ENCODE data around the gene TMC5. TPM values are rescaled to one million over a fixed set of nuclear protein-coding genes. Genes with fewer than 3 reads are reported as not detected.

The TMC5 gene
- polyA plus RNA-seq, 3 donors = not detected

DNA sequence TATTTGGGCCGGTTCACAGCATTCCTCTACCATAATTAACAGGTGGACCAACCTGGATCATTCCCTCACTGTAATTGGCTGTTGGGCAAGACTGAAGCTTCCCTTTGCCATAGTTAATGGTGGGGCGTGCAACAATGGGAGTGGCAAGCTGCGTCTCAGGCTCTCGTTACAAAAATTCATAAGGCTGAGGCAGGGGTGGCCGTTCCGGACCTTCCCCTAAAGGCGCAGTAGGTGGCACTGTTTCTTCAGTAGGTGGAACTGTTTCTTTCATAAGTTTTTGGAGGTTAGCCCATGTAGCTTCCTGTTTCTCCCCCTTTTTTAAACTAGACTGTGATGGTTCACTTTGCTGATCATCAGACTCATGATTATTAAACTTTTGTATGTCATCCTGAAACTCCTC, 17.0 kb upstream of the TMC5 start:
- H3K36me3 Mint-ChIP-seq = no peaks in the 10 kb centered on the region
- Histone ChIP-seq H3K4me3 (replicated peaks in 1 of 3; ENCODE audit: low read depth in 2 of 3, low read length in 3 of 3) (no peak overlapping the region), H3K36me3 (replicated peaks in 1 of 2; ENCODE audit: control insufficient read depth in 1 of 2, insufficient read depth in 2 of 2, low read length in 2 of 2) (no peaks in the 10 kb centered on the region), H4K20me1 (ENCODE audit: insufficient read depth, low read length) (no peaks in the 10 kb centered on the region), H3K9me3 (replicated peaks in 1 of 2; ENCODE audit: control insufficient read depth in 1 of 2, insufficient read depth in 1 of 2, low read length in 2 of 2) (peaks cover 28 to 29% of the 10 kb centered on the region in 2 donors), H3K79me2 (ENCODE audit: insufficient read depth, low read length) (no peaks in the 10 kb centered on the region), H3K27ac (ENCODE audit: low read depth in 1 of 2, low read length in 2 of 2) (no peak overlapping the region), H3K4me2 (replicated peaks; ENCODE audit: extremely low read depth, low read length, poor library complexity, severe bottlenecking) (no peak overlapping the region), H3K9ac (ENCODE audit: insufficient read depth, low read length, poor library complexity, severe bottlenecking) (no peak overlapping the region), H2AFZ (ENCODE audit: insufficient read depth, low read depth, low read length, poor library complexity, severe bottlenecking) (no peak overlapping the region), H3K4me1 (ENCODE audit: control insufficient read depth in 1 of 2, insufficient read depth in 2 of 2, low read length in 2 of 2) (no peaks in the 10 kb centered on the region), H3K27me3 (ENCODE audit: control insufficient read depth in 2 of 2, insufficient read depth in 2 of 2, low read length in 2 of 2) (no peaks in the 10 kb centered on the region)
- TF ChIP-seq, protein P1, sequence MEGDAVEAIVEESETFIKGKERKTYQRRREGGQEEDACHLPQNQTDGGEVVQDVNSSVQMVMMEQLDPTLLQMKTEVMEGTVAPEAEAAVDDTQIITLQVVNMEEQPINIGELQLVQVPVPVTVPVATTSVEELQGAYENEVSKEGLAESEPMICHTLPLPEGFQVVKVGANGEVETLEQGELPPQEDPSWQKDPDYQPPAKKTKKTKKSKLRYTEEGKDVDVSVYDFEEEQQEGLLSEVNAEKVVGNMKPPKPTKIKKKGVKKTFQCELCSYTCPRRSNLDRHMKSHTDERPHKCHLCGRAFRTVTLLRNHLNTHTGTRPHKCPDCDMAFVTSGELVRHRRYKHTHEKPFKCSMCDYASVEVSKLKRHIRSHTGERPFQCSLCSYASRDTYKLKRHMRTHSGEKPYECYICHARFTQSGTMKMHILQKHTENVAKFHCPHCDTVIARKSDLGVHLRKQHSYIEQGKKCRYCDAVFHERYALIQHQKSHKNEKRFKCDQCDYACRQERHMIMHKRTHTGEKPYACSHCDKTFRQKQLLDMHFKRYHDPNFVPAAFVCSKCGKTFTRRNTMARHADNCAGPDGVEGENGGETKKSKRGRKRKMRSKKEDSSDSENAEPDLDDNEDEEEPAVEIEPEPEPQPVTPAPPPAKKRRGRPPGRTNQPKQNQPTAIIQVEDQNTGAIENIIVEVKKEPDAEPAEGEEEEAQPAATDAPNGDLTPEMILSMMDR (IDR thresholded peaks at IDR 0.05) = no peak
- no peak for DNase-seq
- 100% methylated on average over 4 of the region's 7 CpGs for WGBS (ENCODE audit: insufficient coverage)
- no peaks in the 10 kb centered on the region for H3K4me1 Mint-ChIP-seq
- no peak overlapping the region for H3K4me3 Mint-ChIP-seq
- no peak overlapping the region for H3K27ac Mint-ChIP-seq
- intact Hi-C loops (cut with micrococcal nuclease) = no loop called here
- peaks cover 11 to 34% (median 30%) of the 10 kb centered on the region in 7 donors for H3K9me3 Mint-ChIP-seq
- peaks cover 1 to 4% (median 1%) of the 10 kb centered on the region in 3 donors for H3K27me3 Mint-ChIP-seq (ENCODE audit: low read depth in 3 of 3)

GRCh38 chr16:19406891-19407491, 10.7 kb upstream of the TMC5 start:
- TF ChIP-seq, protein P1 (IDR thresholded peaks at IDR 0.05) = no peak
- H3K27me3 ChIP-seq (ENCODE audit: control insufficient read depth in 2 of 2, insufficient read depth in 2 of 2, low read length in 2 of 2) = peaks cover 16 to 31% of the 10 kb centered on the region in 2 donors
- H2AFZ ChIP-seq (ENCODE audit: insufficient read depth, low read depth, low read length, poor library complexity, severe bottlenecking) = no peak overlapping the region
- no peak overlapping the region for H3K9ac ChIP-seq (ENCODE audit: insufficient read depth, low read length, poor library complexity, severe bottlenecking)
- intact Hi-C loops (cut with micrococcal nuclease) = no loop called here
- H3K79me2 ChIP-seq (ENCODE audit: insufficient read depth, low read length) = no peaks in the 10 kb centered on the region
- no peaks in the 10 kb centered on the region for H4K20me1 ChIP-seq (ENCODE audit: insufficient read depth, low read length)
- Mint-ChIP-seq H3K9me3 (peaks cover 14 to 42% (median 34%) of the 10 kb centered on the region in 7 donors), H3K27me3 (ENCODE audit: low read depth in 3 of 3) (peaks cover 33 to 46% (median 37%) of the 10 kb centered on the region in 3 donors), H3K36me3 (no peaks in the 10 kb centered on the region), H3K4me1 (peaks cover 7% of the 10 kb centered on the region), H3K27ac (no peak overlapping the region), H3K4me3 (no peak overlapping the region)
- WGBS (ENCODE audit: insufficient coverage) = 100% methylated on average over 2 of the region's 5 CpGs
- no peak overlapping the region for H3K4me3 ChIP-seq (replicated peaks in 1 of 3; ENCODE audit: low read depth in 2 of 3, low read length in 3 of 3)
- H3K4me2 ChIP-seq (replicated peaks; ENCODE audit: extremely low read depth, low read length, poor library complexity, severe bottlenecking) = no peak overlapping the region
- no peaks in the 10 kb centered on the region for H3K4me1 ChIP-seq (ENCODE audit: control insufficient read depth in 1 of 2, insufficient read depth in 2 of 2, low read length in 2 of 2)
- DNase-seq = no peak
- no peak overlapping the region for H3K27ac ChIP-seq (ENCODE audit: low read depth in 1 of 2, low read length in 2 of 2)
- H3K9me3 ChIP-seq (replicated peaks in 1 of 2; ENCODE audit: control insufficient read depth in 1 of 2, insufficient read depth in 1 of 2, low read length in 2 of 2) = peaks cover 24 to 31% of the 10 kb centered on the region in 2 donors
- no peaks in the 10 kb centered on the region for H3K36me3 ChIP-seq (replicated peaks in 1 of 2; ENCODE audit: control insufficient read depth in 1 of 2, insufficient read depth in 2 of 2, low read length in 2 of 2)

Measured in CD14-positive monocyte (primary cell).